K562 (cell line): ENCODE measurements around the gene IRF9. TPM values are rescaled to one million over a fixed set of nuclear protein-coding genes. Genes with fewer than 3 reads are reported as not detected.
A peak's percentile ranks its signal among the peaks of the same experiment; 100 is the strongest.

ENCODE experiments used
- ATAC-seq: fragments of 200-7000 bp; cut with Tn5 transposase; 3 replicates; pipeline ENCODE4 v1.9.1; 2020; ENCODE audit warnings: moderate library complexity
- BruUV-seq: library from RNA; stranded (reverse); fragments of 400-500 nt; replicated peaks from 2 replicates; lab custom pipeline; 2021; lab: Mats Ljungman, UMichigan
- CTCF ChIA-PET: fragments of 300-600 bp; formaldehyde crosslinking; extraction: SDS; loops from one replicate; lab custom pipeline; 2021; ENCODE audit warnings: low intra/inter-chr PET ratio; lab: Yijun Ruan, JAX
- POLR2A ChIA-PET: fragments of 300-600, 350-650 bp; sonication (Branson Sonifier 250); formaldehyde crosslinking; extraction: SDS; loops from one replicate; lab custom pipeline; 2021; ENCODE audit warnings: antibody characterized with exemption, inconsistent platforms; lab: Yijun Ruan, JAX
- DNase-seq, 4 experiments: peaks; one replicate each; pipeline versions ENCODE4 v3.0.0 to v3.0.0-alpha.2; 2011 to 2018; ENCODE audit warnings: low spot score in 3 of 4, mixed read lengths in 3 of 4; ENCODE audit errors: extremely low read depth in 1 of 4
- FAIRE-seq: peaks from 2 replicates; lab custom pipeline; 2011; peaks lifted over from hg19 to GRCh38; lab: Jason Lieb, UNC
- H2AFZ ChIP-seq: 2 replicates; pipeline ENCODE4 v1.6.0; 2011; ENCODE audit warnings: low read depth, low read length, control low read depth, inconsistent platforms
- H3K27ac ChIP-seq: fragments of 200-600 bp; 3 replicates; pipeline ENCODE4 v1.8.0; 2011; ENCODE audit warnings: low read depth, mild to moderate bottlenecking, control low read depth, inconsistent platforms, low read length, moderate library complexity, mixed read lengths; ENCODE audit errors: extremely low read depth
- H3K27me3 ChIP-seq, 2 experiments: fragments of 300-600 bp in 1 of 2; 2 replicates in 1 of 2; 3 replicates in 1 of 2; pipeline versions ENCODE4 v1.6.0 to v1.8.0; 2011; ENCODE audit warnings: inconsistent platforms in 2 of 2, low read length in 2 of 2, mild to moderate bottlenecking in 1 of 2, mixed read lengths in 1 of 2, moderate library complexity in 1 of 2; ENCODE audit not compliant: control insufficient read depth in 2 of 2, insufficient read depth in 2 of 2
- H3K36me3 ChIP-seq: fragments of 300-600 bp; 3 replicates; pipeline ENCODE4 v1.8.0; 2011; ENCODE audit warnings: mild to moderate bottlenecking, low read length, inconsistent platforms; ENCODE audit not compliant: control insufficient read depth, insufficient read depth
- H3K4me1 ChIP-seq, 2 experiments: fragments of 200-600 bp in 1 of 2; replicated peaks in 1 of 2; 2 replicates in 1 of 2; 3 replicates in 1 of 2; pipeline versions ENCODE4 v1.5.1 to v1.8.0; 2011; ENCODE audit warnings: inconsistent platforms in 2 of 2, low read length in 2 of 2, mild to moderate bottlenecking in 1 of 2, mixed read lengths in 1 of 2, moderate library complexity in 1 of 2; ENCODE audit not compliant: control insufficient read depth in 2 of 2, insufficient read depth in 2 of 2
- H3K4me2 ChIP-seq: 2 replicates; pipeline ENCODE4 v1.6.1; 2011; ENCODE audit warnings: low read length, control low read depth, inconsistent platforms, mixed read lengths; ENCODE audit not compliant: insufficient read depth
- H3K4me3 ChIP-seq: fragments of 200-600 bp; sonication (generic), shearing (Covaris generic); 2 replicates; pipeline ENCODE4 v1.5.1; 2016; ENCODE audit warnings: control low read depth, inconsistent platforms
- H3K79me2 ChIP-seq: fragments of 200-600 bp; 3 replicates; pipeline ENCODE4 v1.8.0; 2011; ENCODE audit warnings: low read length, inconsistent platforms; ENCODE audit not compliant: control insufficient read depth, insufficient read depth
- H3K9ac ChIP-seq, 2 experiments: 2 replicates each; pipeline versions ENCODE4 v1.6.0 to v1.6.1; 2011; ENCODE audit warnings: low read depth in 2 of 2, low read length in 2 of 2, control low read depth in 1 of 2, inconsistent platforms in 1 of 2, mild to moderate bottlenecking in 1 of 2, mixed read lengths in 1 of 2; ENCODE audit not compliant: insufficient read depth in 1 of 2
- H3K9me1 ChIP-seq: one replicate; pipeline ENCODE4 v1.6.0; 2011; ENCODE audit warnings: inconsistent platforms, mild to moderate bottlenecking, low read length, moderate library complexity; ENCODE audit not compliant: control insufficient read depth, insufficient read depth
- H3K9me3 ChIP-seq: replicated peaks from 2 replicates; pipeline ENCODE4 v1.5.1; 2011; ENCODE audit warnings: low read depth, low read length, inconsistent platforms; ENCODE audit not compliant: control insufficient read depth, insufficient read depth
- H4K20me1 ChIP-seq: replicated peaks from 2 replicates; pipeline ENCODE4 v1.6.1; 2011; ENCODE audit warnings: low read length, inconsistent platforms, mixed read lengths; ENCODE audit not compliant: control insufficient read depth, insufficient read depth
- ATF4 ChIP-seq: fragments of 450-650 bp; formaldehyde crosslinking; IDR thresholded peaks from 2 replicates; pipeline ENCODE4 v1.4.0; 2022; ENCODE audit warnings: mild to moderate bottlenecking, moderate library complexity
- BDP1 ChIP-seq: IDR thresholded peaks from 3 replicates; pipeline ENCODE4 v1.6.1; 2011; ENCODE audit not compliant: insufficient read length, insufficient read depth
- BRF2 ChIP-seq: IDR thresholded peaks from 3 replicates; pipeline ENCODE4 v1.6.1; 2011; ENCODE audit warnings: borderline replicate concordance, mild to moderate bottlenecking; ENCODE audit not compliant: insufficient read length, insufficient read depth
- CEBPG ChIP-seq, 3 experiments: fragments of 200-800 bp in 1 of 3; sonication (Bioruptor generic) in 1 of 3; sonication (generic) in 1 of 3; formaldehyde crosslinking in 1 of 3; IDR thresholded peaks in 2 of 3; conservative IDR thresholded peaks in 1 of 3; 2 replicates each; pipeline versions ENCODE4 v1.6.1 to v1.8.0; 2016 to 2022; ENCODE audit warnings: missing compliant biosample characterization in 2 of 3, missing genetic modification characterization in 2 of 3, mild to moderate bottlenecking in 1 of 3, missing genetic modification reagents in 1 of 3
- DMBX1 ChIP-seq: fragments of 250-450 bp; sonication (Bioruptor Pico); IDR thresholded peaks from 2 replicates; pipeline ENCODE4 v1.8.0; 2022; ENCODE audit warnings: inconsistent platforms, mild to moderate bottlenecking, moderate library complexity, borderline replicate concordance
- GABPA ChIP-seq: fragments of 200-800 bp; sonication (Bioruptor generic); conservative IDR thresholded peaks from 2 replicates; pipeline ENCODE4 v1.6.1; 2016; ENCODE audit warnings: low read depth, missing genetic modification characterization, missing compliant biosample characterization
- LARP7 ChIP-seq: fragments of 450-650 bp; IDR thresholded peaks from 2 replicates; pipeline ENCODE4 v1.6.1; 2016
- NR2C1 ChIP-seq, 2 experiments: fragments of 450-650 bp; IDR thresholded peaks; 2 replicates each; pipeline ENCODE4 v1.6.1; 2017; ENCODE audit warnings: mild to moderate bottlenecking in 2 of 2, antibody characterized with exemption in 1 of 2, inconsistent platforms in 1 of 2, missing compliant biosample characterization in 1 of 2, missing genetic modification characterization in 1 of 2
- POLR2H ChIP-seq: IDR thresholded peaks from 2 replicates; pipeline ENCODE4 v1.6.1; 2016; ENCODE audit warnings: missing genetic modification characterization, low read depth, mild to moderate bottlenecking, control low read depth, missing compliant biosample characterization, moderate library complexity
- SMAD4 ChIP-seq: fragments of 250-450 bp; sonication (Bioruptor Pico); conservative IDR thresholded peaks from 2 replicates; pipeline ENCODE4 v1.8.0; 2021; ENCODE audit warnings: inconsistent platforms, mild to moderate bottlenecking, moderate library complexity
- ZNF175 ChIP-seq: fragments of 200-800 bp; sonication (Bioruptor generic); IDR thresholded peaks from 2 replicates; pipeline ENCODE4 v1.6.1; 2016; ENCODE audit warnings: low read depth, mild to moderate bottlenecking, missing genetic modification characterization, missing compliant biosample characterization
- ZNF24 ChIP-seq: fragments of 450-650 bp; IDR thresholded peaks from 2 replicates; pipeline ENCODE4 v1.6.1; 2016
- ZNF584 ChIP-seq: fragments of 200-800 bp; sonication (Bioruptor generic); IDR thresholded peaks from 2 replicates; pipeline ENCODE4 v1.6.1; 2016; ENCODE audit warnings: low read depth, mild to moderate bottlenecking, missing genetic modification characterization, missing compliant biosample characterization
- ZNF592 ChIP-seq: fragments of 450-650 bp; IDR thresholded peaks from 2 replicates; pipeline ENCODE4 v1.6.1; 2017; ENCODE audit warnings: antibody characterized with exemption, mild to moderate bottlenecking
- whole genome bisulfite sequencing: fragments of 100-300 bp; shearing (Covaris generic); methylation state at CpG from one replicate; pipeline ENCODE4 v1.1.6; 2016; ENCODE audit warnings: low coverage, mixed read lengths; ENCODE audit not compliant: insufficient coverage; ENCODE audit errors: missing lambda C conversion rate; 5-methylcytosine and 5-hydroxymethylcytosine counted together
- in situ Hi-C: fragments of 300-500 bp; cut with MboI; formaldehyde crosslinking; loops from 4 replicates; pipeline ENCODE4 v1.15.0; 2018; ENCODE audit warnings: inconsistent platforms, mixed read lengths
- intact Hi-C: fragments of 100-400 bp; cut with micrococcal nuclease; formaldehyde crosslinking; loops from 2 replicates; pipeline ENCODE4 v1.14.2; 2022
- polyA plus RNA-seq, 8 experiments: library from polyadenylated mRNA; depleted of rRNA in 4 of 8; stranded (reverse) in 5 of 8; unstranded in 3 of 8; fragments of >200 nt; fragmentation: Nextera tagmentation in 2 of 8; fragmentation: Illumina TruSeq in 1 of 8; extraction: Ambion mirVana in 2 of 8; extraction: Trizol in 1 of 8; gene quantifications; 2 replicates each; pipeline versions ENCODE4 v1.2.1 to v1.2.3, GENCODE V29; 2011 to 2014; ENCODE audit warnings: inconsistent platforms in 1 of 8, missing spikeins in 1 of 8
- total RNA-seq, 7 experiments: library from RNA; depleted of rRNA in 6 of 7; stranded (reverse); fragments of >200 nt in 6 of 7; fragmentation: Illumina TruSeq in 2 of 7; extraction: Trizol in 2 of 7; gene quantifications; 2 replicates each; pipeline versions ENCODE4 v1.2.1 to v1.2.3, GENCODE V29; 2011 to 2021; ENCODE audit warnings: low replicate concordance in 1 of 7

IRF9 gene
- total and polyA plus RNA-seq, 9 of the 15 experiments (the other 6 are each of a cell fraction or from before 2014, with no cell fraction given): 0.79 to 14.8 (median 6.1) TPM

GRCh38 chr14:24167469-24168114 is 6.5 kb downstream of the IRF9 start:
- 65% methylated on average over 2 of the region's 3 CpGs for WGBS
- Histone ChIP-seq H3K4me3 (no peak overlapping the region), H2AFZ (no peak overlapping the region), H3K9ac (no peak overlapping the region), H4K20me1 (no peaks in the 10 kb centered on the region), H3K9me1 (no peaks in the 10 kb centered on the region), H3K27me3 (no peaks in the 10 kb centered on the region), H3K4me1 (no peaks in the 10 kb centered on the region; a peak in 1 of 5 replicates), H3K79me2 (no peaks in the 10 kb centered on the region), H3K27ac (peak overlapping the region; percentile 26; the same call in 1 of the 3 replicates), H3K4me2 (no peak overlapping the region), H3K9me3 (no peaks in the 10 kb centered on the region), H3K36me3 (peaks cover 36% of the 10 kb centered on the region; the same call in 2 of the 3 replicates)
- DNase-seq (no peak), FAIRE-seq (no peak), ATAC-seq (peak; percentile 46; the same call in 2 of the 3 replicates)
- CTCF ChIA-PET: no interaction called here
- in situ Hi-C loops: no loop called here
- POLR2A ChIA-PET: interaction anchor here (0.6 kb wide), 1 partner anchor 221 kb away, joined by 3 read pairs; no protein-coding TSS in a partner anchor
- intact Hi-C loops: no loop called here
- BruUV-seq: no TSS peak
- TF ChIP-seq BDP1 (no peak), ZNF584 (peak; percentile 72; the same call in 1 of the 2 replicates), CEBPG (CRISPR knock-in tag; IDR thresholded peaks at IDR 0.05) (peak; percentile 83), CEBPG (tag; conservative IDR thresholded peaks at IDR 0.05 in 1 of 2, IDR thresholded peaks at IDR 0.05 in 1 of 2) (peak; percentile 69 to 92), BRF2 (no peak), LARP7 (no peak), GABPA (no peak), DMBX1 (CRISPR knock-in tag) (peak; percentile 60; the same call in 1 of the 2 replicates), ZNF592 (0 out of 2 replicates have a peak, but pooled peaks have one; percentile 35), NR2C1 (IDR thresholded peaks at IDR 0.05) (no peak), NR2C1 (tag; IDR thresholded peaks at IDR 0.05) (peak; percentile 11; the same call in 1 of the 2 replicates), ATF4 (CRISPR knock-in tag) (0 out of 2 replicates have a peak, but pooled peaks have one; percentile 67), SMAD4 (CRISPR knock-in tag) (peak; percentile 60), ZNF24 (peak; percentile 62; the same call in 1 of the 2 replicates), ZNF175 (CRISPR knock-in tag) (peak; percentile 37; the same call in 1 of the 2 replicates), POLR2H (0 out of 2 replicates have a peak, but pooled peaks have one; percentile 28)
